OCI-LY1 (cell line): ENCODE data around the gene CAMTA1.

ENCODE experiments used
- H2AFZ ChIP-seq: fragments of 200-600 bp; sonication (generic), shearing (Covaris generic); 2 replicates; pipeline ENCODE4 v1.6.0; 2014; ENCODE audit warnings: antibody characterized with exemption, mild to moderate bottlenecking, low read length
- H3F3A ChIP-seq: fragments of 200-600 bp; sonication (generic), shearing (Covaris generic); 2 replicates; pipeline ENCODE4 v1.6.0; 2014; ENCODE audit warnings: mild to moderate bottlenecking, antibody characterized with exemption, low read length, moderate library complexity; ENCODE audit not compliant: insufficient read depth
- H3K27ac ChIP-seq: fragments of 200-600 bp; sonication (generic); 2 replicates; pipeline ENCODE4 v1.5.1; 2014; ENCODE audit warnings: low read length, mixed run types, mild to moderate bottlenecking, low read depth; ENCODE audit not compliant: poor library complexity, severe bottlenecking
- H3K27me3 ChIP-seq: fragments of 200-600 bp; sonication (generic); 2 replicates; pipeline ENCODE4 v1.6.0; 2014; ENCODE audit warnings: antibody characterized with exemption, mild to moderate bottlenecking, low read length, moderate library complexity; ENCODE audit not compliant: insufficient read depth
- H3K36me3 ChIP-seq: fragments of 200-600 bp; sonication (generic); 2 replicates; pipeline ENCODE4 v1.6.1; 2014; ENCODE audit warnings: mild to moderate bottlenecking, antibody characterized with exemption, low read length, moderate library complexity, mixed read lengths; ENCODE audit not compliant: insufficient read depth
- H3K4me1 ChIP-seq: fragments of 200-600 bp; sonication (generic); 2 replicates; pipeline ENCODE4 v1.5.1; 2014; ENCODE audit warnings: mild to moderate bottlenecking, low read length, moderate library complexity; ENCODE audit not compliant: insufficient read depth, severe bottlenecking
- H3K4me2 ChIP-seq: fragments of 200-600 bp; sonication (generic), shearing (Covaris generic); 2 replicates; pipeline ENCODE4 v1.6.1; 2014; ENCODE audit warnings: low read length
- H3K4me3 ChIP-seq: fragments of 200-600 bp; sonication (generic); 2 replicates; pipeline ENCODE4 v1.5.1; 2014; ENCODE audit warnings: low read length, low read depth, mild to moderate bottlenecking, mixed read lengths; ENCODE audit not compliant: poor library complexity, severe bottlenecking
- H3K79me2 ChIP-seq: fragments of 200-600 bp; shearing (Covaris generic); 2 replicates; pipeline ENCODE4 v1.6.1; 2016; ENCODE audit warnings: mixed run types, low read length, mixed read lengths; ENCODE audit not compliant: insufficient read depth
- H3K9ac ChIP-seq: fragments of 200-600 bp; sonication (generic), shearing (Covaris generic); 2 replicates; pipeline ENCODE4 v1.6.1; 2014; ENCODE audit warnings: mild to moderate bottlenecking, low read length, mixed read lengths
- H3K9me2 ChIP-seq: fragments of 200-600 bp; sonication (generic), shearing (Covaris generic); 2 replicates; pipeline ENCODE4 v1.6.1; 2014; ENCODE audit warnings: low read depth, mild to moderate bottlenecking, low read length, mixed read lengths
- H3K9me3 ChIP-seq: fragments of 200-600 bp; shearing (Covaris generic); 2 replicates; pipeline ENCODE4 v1.6.1; 2014; ENCODE audit warnings: low read length, mixed read lengths
- H4K20me1 ChIP-seq: fragments of 200-600 bp; sonication (generic), shearing (Covaris generic); 2 replicates; pipeline ENCODE4 v1.6.0; 2016; ENCODE audit warnings: mild to moderate bottlenecking, low read length; ENCODE audit not compliant: insufficient read depth
- EZH2 ChIP-seq: fragments of 200-600 bp; sonication (generic), shearing (Covaris generic); IDR thresholded peaks from 2 replicates; pipeline ENCODE4 v1.8.0; 2017; ENCODE audit warnings: borderline replicate concordance, mixed run types, mild to moderate bottlenecking, antibody characterized with exemption, low read length, moderate library complexity, mixed read lengths
- TF ChIP-seq, protein P1 (sequence below): fragments of 200-600 bp; sonication (generic), shearing (Covaris generic); IDR thresholded peaks from 2 replicates; pipeline ENCODE4 v1.5.1; 2017; ENCODE audit warnings: mild to moderate bottlenecking, antibody characterized with exemption, low read length, moderate library complexity, mixed read lengths

CAMTA1 gene

GRCh38 chr1:6862906-6863305, 77.7 kb downstream of the CAMTA1 start:
- Histone ChIP-seq H3K79me2 (no peaks in the 10 kb centered on the region), H3K27ac (no peak overlapping the region), H3K4me2 (no peak overlapping the region), H3K27me3 (no peaks in the 10 kb centered on the region), H2AFZ (no peak overlapping the region), H3K4me3 (no peak overlapping the region), H3K9me2 (no peaks in the 10 kb centered on the region), H3K4me1 (peaks cover under 1% of the 10 kb centered on the region), H3K9me3 (no peaks in the 10 kb centered on the region), H4K20me1 (no peaks in the 10 kb centered on the region), H3F3A (no peaks in the 10 kb centered on the region), H3K36me3 (peaks cover 8% of the 10 kb centered on the region; the same call in 1 of the 2 replicates), H3K9ac (no peak overlapping the region)
- TF ChIP-seq EZH2, result no peak
- TF ChIP-seq, protein P1, sequence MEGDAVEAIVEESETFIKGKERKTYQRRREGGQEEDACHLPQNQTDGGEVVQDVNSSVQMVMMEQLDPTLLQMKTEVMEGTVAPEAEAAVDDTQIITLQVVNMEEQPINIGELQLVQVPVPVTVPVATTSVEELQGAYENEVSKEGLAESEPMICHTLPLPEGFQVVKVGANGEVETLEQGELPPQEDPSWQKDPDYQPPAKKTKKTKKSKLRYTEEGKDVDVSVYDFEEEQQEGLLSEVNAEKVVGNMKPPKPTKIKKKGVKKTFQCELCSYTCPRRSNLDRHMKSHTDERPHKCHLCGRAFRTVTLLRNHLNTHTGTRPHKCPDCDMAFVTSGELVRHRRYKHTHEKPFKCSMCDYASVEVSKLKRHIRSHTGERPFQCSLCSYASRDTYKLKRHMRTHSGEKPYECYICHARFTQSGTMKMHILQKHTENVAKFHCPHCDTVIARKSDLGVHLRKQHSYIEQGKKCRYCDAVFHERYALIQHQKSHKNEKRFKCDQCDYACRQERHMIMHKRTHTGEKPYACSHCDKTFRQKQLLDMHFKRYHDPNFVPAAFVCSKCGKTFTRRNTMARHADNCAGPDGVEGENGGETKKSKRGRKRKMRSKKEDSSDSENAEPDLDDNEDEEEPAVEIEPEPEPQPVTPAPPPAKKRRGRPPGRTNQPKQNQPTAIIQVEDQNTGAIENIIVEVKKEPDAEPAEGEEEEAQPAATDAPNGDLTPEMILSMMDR, result no peak

DNA sequence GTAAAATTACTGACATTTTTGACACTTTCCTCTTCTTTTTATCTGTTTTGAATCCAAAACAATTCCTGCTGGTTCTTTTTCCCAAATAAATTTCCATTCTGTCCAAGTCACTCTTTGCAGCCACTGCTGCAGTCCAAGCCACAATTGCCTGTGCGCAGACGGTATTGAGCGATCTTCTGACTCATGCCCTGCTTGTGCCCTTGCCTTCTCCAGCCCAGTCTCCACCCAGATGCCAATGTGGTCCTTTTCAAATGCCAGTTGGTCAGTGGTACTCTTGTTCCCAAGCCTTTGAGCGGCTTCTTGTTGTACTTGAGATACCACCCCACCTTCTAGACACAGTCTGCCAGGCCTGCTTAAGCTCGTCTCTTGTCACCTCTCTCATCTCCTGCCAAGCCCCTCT, 78.9 kb downstream of the CAMTA1 start:
- no peak overlapping the region for H3K4me3 ChIP-seq
- H3K9ac ChIP-seq, result no peak overlapping the region
- H3F3A ChIP-seq, result no peaks in the 10 kb centered on the region
- no peak for TF ChIP-seq EZH2
- TF ChIP-seq, protein P1, result no peak
- H3K9me3 ChIP-seq, result no peaks in the 10 kb centered on the region
- peaks cover 7% of the 10 kb centered on the region; the same call in 1 of the 2 replicates for H3K36me3 ChIP-seq
- no peak overlapping the region for H3K4me2 ChIP-seq
- H4K20me1 ChIP-seq, result no peaks in the 10 kb centered on the region
- H3K4me1 ChIP-seq, result peaks cover 11% of the 10 kb centered on the region
- H3K27ac ChIP-seq, result no peak overlapping the region
- no peaks in the 10 kb centered on the region for H3K79me2 ChIP-seq
- no peak overlapping the region for H2AFZ ChIP-seq
- no peaks in the 10 kb centered on the region for H3K27me3 ChIP-seq
- H3K9me2 ChIP-seq, result no peaks in the 10 kb centered on the region

DNA sequence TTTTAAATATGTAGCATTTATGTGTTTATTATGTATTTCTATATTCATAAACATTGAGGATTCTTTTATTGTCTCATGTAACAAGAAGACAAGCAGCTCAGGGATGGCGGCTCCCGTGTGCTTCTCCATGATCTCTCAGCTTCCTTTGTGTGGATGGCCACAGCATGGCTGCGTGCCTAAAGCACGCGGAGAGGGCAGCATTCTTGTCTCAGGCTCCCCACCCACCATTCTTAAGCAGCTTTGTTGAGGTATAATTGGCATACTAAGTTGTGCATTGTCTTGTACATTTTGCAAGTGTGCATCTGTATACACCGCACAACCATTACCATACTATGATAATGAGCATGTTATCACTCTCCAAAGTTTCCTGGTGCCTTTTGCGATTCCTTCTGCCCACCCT, 81.6 kb downstream of the CAMTA1 start:
- no peaks in the 10 kb centered on the region for H4K20me1 ChIP-seq

More for the DNA sequence above, 81.6 kb downstream of the CAMTA1 start:
- H3F3A ChIP-seq, result no peaks in the 10 kb centered on the region
- H3K4me1 ChIP-seq, result peaks cover 11% of the 10 kb centered on the region
- no peaks in the 10 kb centered on the region for H3K36me3 ChIP-seq
- H3K4me2 ChIP-seq, result no peak overlapping the region
- H3K9ac ChIP-seq, result no peak overlapping the region
- no peak overlapping the region for H3K27ac ChIP-seq
- H3K79me2 ChIP-seq, result 0 out of 2 replicates have a peak, but pooled peaks cover 9% of the 10 kb centered on the region
- H2AFZ ChIP-seq, result no peak overlapping the region
- H3K9me2 ChIP-seq, result no peaks in the 10 kb centered on the region
- H3K9me3 ChIP-seq, result no peaks in the 10 kb centered on the region
- no peak overlapping the region for H3K4me3 ChIP-seq
- no peak for TF ChIP-seq EZH2
- TF ChIP-seq, protein P1, result no peak
- no peaks in the 10 kb centered on the region for H3K27me3 ChIP-seq
